Sigmoid colon (tissue), 4 donors: ENCODE measurements around the gene CTNS.

ENCODE experiments used
- POLR2A ChIP-seq, 2 donors: fragments of 450-650 bp; IDR thresholded peaks; one replicate each; pipeline ENCODE4 v1.6.1; 2016; ENCODE audit warnings: antibody characterized with exemption in 2 of 2, mild to moderate bottlenecking in 2 of 2, moderate library complexity in 2 of 2
- POLR2AphosphoS5 ChIP-seq, 4 donors: sonication (generic); formaldehyde crosslinking; IDR thresholded peaks; one replicate each; pipeline ENCODE4 v1.6.1; 2017; ENCODE audit warnings: antibody characterized with exemption in 4 of 4
- TF ChIP-seq, protein P1 (sequence below), 4 experiments: fragments of 450-650 bp in 3 of 4; fragments of 200-600 bp in 1 of 4; IDR thresholded peaks; one replicate each; pipeline ENCODE4 v1.5.1; 2016 to 2019; ENCODE audit warnings: antibody characterized with exemption in 4 of 4, mild to moderate bottlenecking in 3 of 4, moderate library complexity in 2 of 4

- TF ChIP-seq POLR2AphosphoS5 (IDR thresholded peaks at IDR 0.05) (no peak), POLR2A (IDR thresholded peaks at IDR 0.05) (no peak)
- TF ChIP-seq, protein P1, sequence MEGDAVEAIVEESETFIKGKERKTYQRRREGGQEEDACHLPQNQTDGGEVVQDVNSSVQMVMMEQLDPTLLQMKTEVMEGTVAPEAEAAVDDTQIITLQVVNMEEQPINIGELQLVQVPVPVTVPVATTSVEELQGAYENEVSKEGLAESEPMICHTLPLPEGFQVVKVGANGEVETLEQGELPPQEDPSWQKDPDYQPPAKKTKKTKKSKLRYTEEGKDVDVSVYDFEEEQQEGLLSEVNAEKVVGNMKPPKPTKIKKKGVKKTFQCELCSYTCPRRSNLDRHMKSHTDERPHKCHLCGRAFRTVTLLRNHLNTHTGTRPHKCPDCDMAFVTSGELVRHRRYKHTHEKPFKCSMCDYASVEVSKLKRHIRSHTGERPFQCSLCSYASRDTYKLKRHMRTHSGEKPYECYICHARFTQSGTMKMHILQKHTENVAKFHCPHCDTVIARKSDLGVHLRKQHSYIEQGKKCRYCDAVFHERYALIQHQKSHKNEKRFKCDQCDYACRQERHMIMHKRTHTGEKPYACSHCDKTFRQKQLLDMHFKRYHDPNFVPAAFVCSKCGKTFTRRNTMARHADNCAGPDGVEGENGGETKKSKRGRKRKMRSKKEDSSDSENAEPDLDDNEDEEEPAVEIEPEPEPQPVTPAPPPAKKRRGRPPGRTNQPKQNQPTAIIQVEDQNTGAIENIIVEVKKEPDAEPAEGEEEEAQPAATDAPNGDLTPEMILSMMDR (IDR thresholded peaks at IDR 0.05) = no peak
Observed at GRCh38 chr17:3690094-3690715, 53.6 kb downstream of the CTNS start.
